Motor neuron (in vitro differentiated cells): ENCODE data around the gene CP. TPM values are rescaled to one million over a fixed set of nuclear protein-coding genes. Genes with fewer than 3 reads are reported as not detected.
"Not testable (repeated sequence)": the region's sequence is repeated elsewhere in the genome, so short reads cannot be mapped to it uniquely, and the experiment has no call there.

ENCODE experiments used
- ATAC-seq, 8 experiments: fragments of 200-7000 bp; cut with Tn5 transposase; replicated peaks in 6 of 8; 2 replicates each; pipeline ENCODE4 v1.8.0; 2021; ENCODE audit warnings: mild to moderate bottlenecking in 8 of 8, moderate library complexity in 8 of 8
- H3K27ac ChIP-seq, 2 donors: fragments of 250-450 bp; sonication (Bioruptor Pico); 2 replicates each; pipeline ENCODE4 v1.9.0; 2021; ENCODE audit warnings: antibody characterized with exemption in 2 of 2, mild to moderate bottlenecking in 2 of 2, moderate library complexity in 1 of 2
- H3K4me1 ChIP-seq, 2 donors: fragments of 250-450 bp; sonication (Bioruptor Pico); replicated peaks in 1 of 2; 2 replicates each; pipeline ENCODE4 v1.6.1; 2021; ENCODE audit warnings: antibody characterized with exemption in 2 of 2, mild to moderate bottlenecking in 2 of 2, moderate library complexity in 1 of 2
- H3K4me3 ChIP-seq, 5 donors: fragments of 250-450 bp; sonication (Bioruptor Pico); 2 replicates each; pipeline ENCODE4 v1.9.0; 2021; ENCODE audit warnings: antibody characterized with exemption in 5 of 5, mild to moderate bottlenecking in 5 of 5, moderate library complexity in 4 of 5
- WGBS, 10 experiments: fragments of 450-650 bp; shearing (Covaris generic); methylation state at CpG; one replicate each; pipeline ENCODE4 v1.0.0; 2022; 5-methylcytosine and 5-hydroxymethylcytosine counted together
- in situ Hi-C, 9 experiments: fragments of 400-800 bp; cut with MboI; loops; one replicate each; pipeline ENCODE4 v1.15.0; 2021; ENCODE audit warnings: low sequenced_read_pairs in 9 of 9, low pct_unique_long_range_greater_than_20kb in 2 of 9; ENCODE audit not compliant: unreplicated experiment in 9 of 9
- total RNA-seq, 8 experiments: library from RNA; unstranded; fragments of 300-600 nt; gene quantifications; 2 replicates each; pipeline versions ENCODE4 v1.2.3 to v1.2.4, GENCODE V29; 2022

CP gene
- total RNA-seq, 8 experiments from 2014 or later = 0.60 to 37.2 (median 2.4) TPM

GRCh38 chr3:149219380-149220121 is 2.1 kb downstream of the CP start:
- H3K4me3 ChIP-seq, ATAC-seq, in situ Hi-C loops, H3K27ac ChIP-seq: not testable (repeated sequence)
- H3K4me1 ChIP-seq = peaks cover 8 to 26% of the 10 kb centered on the region in 2 donors
- WGBS, 10 experiments = 80 to 100% methylated on average over 1 of the region's 1 CpG; no CpG with 5 or more reads in 8 of the 10 experiments

DNA sequence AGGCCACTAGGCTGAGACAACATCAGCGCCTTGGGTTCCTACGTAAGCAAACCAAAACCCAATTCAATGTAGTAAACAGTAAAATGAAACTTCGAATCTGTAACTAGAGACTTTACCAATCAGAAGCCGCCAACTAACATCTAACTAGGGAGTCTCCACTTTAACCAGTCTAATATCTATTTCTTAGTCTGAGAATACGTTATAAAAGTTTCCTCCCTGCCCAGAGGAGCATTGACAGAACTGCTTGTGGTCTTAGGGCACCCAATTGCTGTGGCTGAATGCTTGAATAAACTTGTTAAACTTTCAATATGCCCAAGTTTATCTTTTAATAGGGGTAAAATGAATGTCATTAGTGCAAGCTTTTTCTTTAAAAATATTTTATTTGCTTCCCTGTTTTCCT is 4.3 kb downstream of the CP start:
- no peak overlapping the region for H3K4me3 ChIP-seq
- 79 to 100% (median 93%) methylated on average over 2 to 5 of the region's 5 CpGs for WGBS, 10 experiments
- in situ Hi-C loops = no loop called here
- H3K27ac ChIP-seq = no peak overlapping the region
- H3K4me1 ChIP-seq = peaks cover 8 to 25% of the 10 kb centered on the region in 2 donors
- no peak for ATAC-seq

DNA sequence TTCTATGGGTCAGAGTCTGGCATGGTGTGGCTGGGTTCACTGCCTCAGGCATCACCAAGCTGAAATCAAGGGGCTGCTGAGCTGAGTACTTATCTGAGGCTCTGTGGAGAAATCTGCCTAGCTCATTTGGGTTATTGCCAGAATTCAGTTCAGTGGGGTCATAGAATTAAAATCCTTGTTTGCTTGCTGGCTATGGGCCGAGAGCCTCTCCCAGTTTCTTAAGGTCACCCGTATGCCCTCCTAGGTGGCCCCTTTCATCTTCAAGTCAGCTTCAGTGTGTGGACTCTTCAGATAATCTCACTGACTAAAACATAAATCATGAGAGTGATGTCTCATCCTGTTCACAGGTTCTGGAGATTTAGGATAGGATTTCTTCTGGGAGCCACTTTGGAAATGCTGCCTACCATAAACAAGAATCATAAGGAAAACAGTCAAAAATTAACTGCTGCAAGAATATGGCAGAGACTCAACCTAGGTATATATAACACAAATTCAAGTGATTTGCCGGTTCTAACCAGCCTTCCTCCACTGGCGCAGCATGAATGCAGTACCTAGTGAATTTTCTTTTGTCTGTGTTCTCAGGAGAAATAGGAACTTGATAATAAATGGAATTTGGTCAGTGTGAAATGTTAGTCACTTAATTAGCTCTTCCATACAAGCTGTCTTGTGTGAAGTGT is 5.3 kb downstream of the CP start:
- 69 to 100% (median 86%) methylated on average over 1 to 4 of the region's 4 CpGs; no CpG with 5 or more reads in 2 of the 10 experiments for WGBS, 10 experiments
- Histone ChIP-seq H3K4me1 (peaks cover 8 to 15% of the 10 kb centered on the region in 2 donors), H3K27ac (no peak overlapping the region), H3K4me3 (no peak overlapping the region)
- in situ Hi-C loops = no loop called here
- ATAC-seq = peak in 4 of 8 experiments; percentile 41 to 78 (median 52)

GRCh38 chr3:149215515-149215914 is 6.1 kb downstream of the CP start:
- in situ Hi-C loops = no loop called here
- H3K27ac ChIP-seq = no peak overlapping the region
- 0 to 65% (median 47%) methylated on average over 1 to 2 of the region's 2 CpGs for WGBS, 10 experiments
- no peak overlapping the region for H3K4me3 ChIP-seq
- peak in 5 of 8 experiments; percentile 51 to 75 (median 70) for ATAC-seq
- peaks cover 8 to 11% of the 10 kb centered on the region in 2 donors for H3K4me1 ChIP-seq

DNA sequence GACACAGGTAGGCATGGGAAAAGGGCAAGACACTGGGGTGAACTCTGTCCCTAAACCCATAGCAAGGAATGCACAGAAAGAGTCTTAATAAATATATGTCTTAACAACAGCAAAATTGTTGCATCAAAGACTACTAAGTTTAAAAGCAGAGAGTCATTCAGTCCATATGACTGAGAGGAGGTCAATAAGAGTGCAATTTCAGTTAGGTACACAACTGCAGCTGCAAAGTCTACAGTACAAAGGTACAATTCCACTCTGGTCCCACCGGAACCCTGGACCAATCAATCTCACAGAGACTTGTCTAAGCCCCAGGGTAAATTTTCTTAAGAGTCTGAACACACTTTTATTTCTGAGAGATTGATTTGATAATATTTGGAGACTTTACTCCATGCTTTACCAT is 6.9 kb downstream of the CP start:
- Histone ChIP-seq H3K4me1 (peaks cover 8 to 11% of the 10 kb centered on the region in 2 donors), H3K27ac (no peak overlapping the region), H3K4me3 (no peak overlapping the region)
- no peak for ATAC-seq
- in situ Hi-C loops = no loop called here
- WGBS, 10 experiments = 70 to 100% (median 92%) methylated on average over 1 of the region's 1 CpG; no CpG with 5 or more reads in 6 of the 10 experiments

- Histone ChIP-seq H3K4me3 (no peak overlapping the region), H3K27ac (no peak overlapping the region), H3K4me1 (peaks cover 8 to 11% of the 10 kb centered on the region in 2 donors)
- WGBS, 10 experiments = 20 to 100% (median 85%) methylated on average over 1 of the region's 1 CpG; no CpG with 5 or more reads in 5 of the 10 experiments
- ATAC-seq = no peak
- in situ Hi-C loops = no loop called here
Measured at GRCh38 chr3:149212386-149212785, 9.2 kb downstream of the CP start.

DNA sequence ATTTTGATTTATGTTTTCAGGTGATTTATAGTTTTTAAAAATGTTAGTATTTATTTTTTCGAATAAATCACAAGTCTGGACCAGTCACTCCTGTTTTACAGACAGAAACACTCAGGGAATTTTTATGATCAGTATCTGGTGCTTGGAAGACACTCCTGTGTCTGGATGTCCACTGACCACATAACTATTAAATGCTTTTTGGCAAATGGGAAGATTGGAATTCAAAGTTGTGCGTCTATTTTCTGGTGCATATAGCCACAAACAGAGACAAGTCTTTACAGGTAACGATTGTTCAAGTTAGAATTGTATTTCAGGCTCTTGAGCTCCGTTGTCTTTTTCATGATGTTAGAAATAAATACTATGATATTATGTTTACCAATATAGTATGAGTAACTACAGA is 12.2 kb downstream of the CP start:
- no peak overlapping the region for H3K27ac ChIP-seq
- 44 to 100% (median 91%) methylated on average over 1 to 4 of the region's 4 CpGs for WGBS, 10 experiments
- H3K4me3 ChIP-seq = no peak overlapping the region
- no peaks in the 10 kb centered on the region for H3K4me1 ChIP-seq
- in situ Hi-C loops = no loop called here
- no peak for ATAC-seq

- Histone ChIP-seq H3K4me1 (no peaks in the 10 kb centered on the region), H3K4me3 (no peak overlapping the region), H3K27ac (no peak overlapping the region)
- in situ Hi-C loops = no loop called here
- ATAC-seq = no peak
- 67 to 100% (median 96%) methylated on average over 1 to 2 of the region's 2 CpGs; no CpG with 5 or more reads in 4 of the 10 experiments for WGBS, 10 experiments
Measured at GRCh38 chr3:149207475-149207874, 14.2 kb downstream of the CP start.

DNA sequence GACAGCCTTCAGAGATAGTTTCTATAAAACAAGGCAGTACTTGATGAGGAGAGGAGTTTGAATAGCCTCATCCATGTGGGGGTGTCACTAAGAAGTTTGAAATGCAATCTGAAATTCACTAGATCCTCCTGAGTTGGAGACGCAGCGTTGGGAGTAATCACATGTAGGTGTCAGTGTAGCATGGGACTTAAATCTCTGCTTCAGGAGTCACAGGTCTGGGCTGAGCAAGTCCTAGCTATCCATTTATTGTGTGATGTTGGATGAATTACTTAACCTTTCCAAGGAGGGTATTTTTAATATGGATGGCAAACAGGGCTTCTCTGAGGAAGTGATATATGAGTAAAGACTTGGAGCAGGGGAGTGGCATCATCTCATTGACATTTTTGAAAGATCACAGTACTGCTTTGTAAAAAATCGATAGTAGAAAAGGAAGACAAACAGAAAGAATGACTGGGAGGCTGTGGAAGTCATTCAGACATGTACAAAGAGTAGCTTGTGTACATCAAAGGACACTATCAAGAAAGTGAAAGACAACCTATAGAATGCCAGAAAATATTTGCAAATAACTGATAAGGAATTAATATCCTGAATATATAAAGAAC is 17.1 kb downstream of the CP start:
- in situ Hi-C loops = no loop called here
- Histone ChIP-seq H3K4me1 (no peaks in the 10 kb centered on the region), H3K27ac (no peak overlapping the region), H3K4me3 (no peak overlapping the region)
- WGBS, 10 experiments = 52 to 100% (median 94%) methylated on average over 1 to 3 of the region's 3 CpGs
- no peak for ATAC-seq

GRCh38 chr3:149203758-149204157 is 17.9 kb downstream of the CP start:
- no peak for ATAC-seq
- H3K4me1 ChIP-seq = no peaks in the 10 kb centered on the region
- 40 to 100% (median 80%) methylated on average over 1 to 3 of the region's 3 CpGs; no CpG with 5 or more reads in 1 of the 10 experiments for WGBS, 10 experiments
- H3K4me3 ChIP-seq = no peak overlapping the region
- in situ Hi-C loops = no loop called here
- no peak overlapping the region for H3K27ac ChIP-seq

DNA sequence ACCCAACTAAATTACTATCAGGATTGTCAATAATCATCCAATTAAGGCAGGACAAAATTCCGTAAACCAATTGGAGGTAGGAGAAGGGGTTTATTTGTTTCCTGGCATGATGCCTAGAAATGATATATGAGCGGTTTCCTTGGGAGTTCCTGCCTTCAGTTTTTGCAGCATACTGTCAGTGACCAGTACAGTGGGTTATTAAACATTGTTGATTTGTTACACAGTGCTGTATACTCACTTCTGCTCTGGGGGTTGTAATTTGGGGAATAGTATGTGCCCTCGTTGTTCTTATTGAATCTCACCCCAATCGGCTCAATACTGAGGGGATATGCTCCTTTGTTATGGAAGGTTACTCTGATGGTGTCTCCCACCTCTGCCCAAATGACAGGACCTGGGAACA is 22.2 kb downstream of the CP start:
- no peak overlapping the region for H3K4me3 ChIP-seq
- 43 to 100% (median 70%) methylated on average over 1 to 4 of the region's 4 CpGs; no CpG with 5 or more reads in 1 of the 10 experiments for WGBS, 10 experiments
- peaks cover 3 to 4% of the 10 kb centered on the region in 2 donors for H3K4me1 ChIP-seq
- no peak for ATAC-seq
- no peak overlapping the region for H3K27ac ChIP-seq
- in situ Hi-C loops = no loop called here

DNA sequence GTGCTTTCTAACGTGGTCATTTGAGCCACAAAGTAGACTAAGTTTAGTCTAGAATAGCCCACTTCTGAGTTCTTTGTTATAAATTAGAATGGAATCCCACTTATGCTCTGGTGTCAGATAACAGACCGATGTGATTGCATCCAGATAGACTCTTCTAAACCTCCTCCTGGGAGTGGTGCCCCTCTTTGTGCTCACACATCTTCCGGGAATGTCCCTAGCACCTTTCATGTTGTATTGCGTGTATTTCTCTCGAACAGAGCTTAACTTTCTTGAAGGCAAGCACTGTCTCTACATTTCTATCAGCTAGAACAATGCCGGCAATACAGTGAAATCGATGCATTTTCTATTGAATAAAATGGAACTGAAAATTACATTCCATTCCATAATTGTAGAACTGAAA is 23.0 kb downstream of the CP start:
- in situ Hi-C loops = no loop called here
- ATAC-seq = no peak
- Histone ChIP-seq H3K4me3 (no peak overlapping the region), H3K27ac (no peak overlapping the region), H3K4me1 (peaks cover 3 to 4% of the 10 kb centered on the region in 2 donors)
- WGBS, 10 experiments = 0 to 72% (median 43%) methylated on average over 1 to 7 of the region's 7 CpGs; no CpG with 5 or more reads in 2 of the 10 experiments

DNA sequence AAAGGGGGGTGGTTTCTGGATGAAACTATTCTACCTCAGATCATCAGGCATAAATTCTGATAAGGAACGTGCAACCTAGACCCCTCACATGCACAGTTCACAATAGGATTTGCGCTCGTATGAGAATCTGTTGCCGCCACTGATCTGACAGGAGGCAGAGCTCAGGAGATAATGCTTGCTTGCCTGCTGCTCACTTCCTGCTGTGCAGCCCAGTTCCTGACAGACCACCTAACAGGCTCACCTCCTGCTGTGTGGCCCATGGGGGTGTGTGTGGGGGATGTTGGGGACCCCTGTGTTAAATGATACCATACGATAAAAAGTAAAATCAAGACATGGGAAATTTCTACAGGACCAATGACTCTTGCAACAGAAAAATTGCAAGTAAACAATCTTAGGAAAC is 24.0 kb downstream of the CP start:
- no peak overlapping the region for H3K4me3 ChIP-seq
- peaks cover 3 to 4% of the 10 kb centered on the region in 2 donors for H3K4me1 ChIP-seq
- ATAC-seq = no peak
- 27 to 83% (median 50%) methylated on average over 1 to 5 of the region's 5 CpGs; no CpG with 5 or more reads in 5 of the 10 experiments for WGBS, 10 experiments
- in situ Hi-C loops = no loop called here
- H3K27ac ChIP-seq = no peak overlapping the region
